GM21717 (cell line): ENCODE data around the gene GAGE12G.
"Not testable (repeated sequence)": the region's sequence is repeated elsewhere in the genome, so short reads cannot be mapped to it uniquely, and the experiment has no call there.

Experiments used
- ATAC-seq: cut with Tn5 transposase; IDR thresholded peaks from one replicate; pipeline ENCODE4 v1.9.1; 2021; ENCODE audit warnings: mild to moderate bottlenecking, moderate library complexity; ENCODE audit not compliant: unreplicated experiment

The GAGE12G gene, protein sequence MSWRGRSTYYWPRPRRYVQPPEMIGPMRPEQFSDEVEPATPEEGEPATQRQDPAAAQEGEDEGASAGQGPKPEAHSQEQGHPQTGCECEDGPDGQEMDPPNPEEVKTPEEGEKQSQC

DNA sequence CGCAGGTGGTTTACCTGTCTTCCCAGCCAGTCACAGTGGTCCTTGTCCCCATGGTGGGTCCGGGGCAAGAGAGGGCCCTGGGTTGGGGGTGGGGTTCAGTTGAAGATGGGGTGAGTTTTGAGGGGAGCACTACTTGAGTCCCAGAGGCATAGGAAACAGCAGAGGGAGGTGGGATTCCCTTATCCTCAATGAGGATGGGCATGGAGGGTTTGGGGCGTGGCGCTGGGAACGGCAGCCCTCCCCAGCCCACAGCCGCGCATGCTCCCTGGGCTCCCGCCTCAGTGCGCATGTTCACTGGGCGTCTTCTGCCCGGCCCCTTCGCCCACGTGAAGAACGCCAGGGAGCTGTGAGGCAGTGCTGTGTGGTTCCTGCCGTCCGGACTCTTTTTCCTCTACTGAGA is at the start of gene GAGE12G:
Gene GAGE12G (plus strand): TSS at position 301 of the 400 bp plus-strand sequence. CDS start 1,155 bp downstream, outside the sequence.
- ATAC-seq = not testable (repeated sequence)

DNA sequence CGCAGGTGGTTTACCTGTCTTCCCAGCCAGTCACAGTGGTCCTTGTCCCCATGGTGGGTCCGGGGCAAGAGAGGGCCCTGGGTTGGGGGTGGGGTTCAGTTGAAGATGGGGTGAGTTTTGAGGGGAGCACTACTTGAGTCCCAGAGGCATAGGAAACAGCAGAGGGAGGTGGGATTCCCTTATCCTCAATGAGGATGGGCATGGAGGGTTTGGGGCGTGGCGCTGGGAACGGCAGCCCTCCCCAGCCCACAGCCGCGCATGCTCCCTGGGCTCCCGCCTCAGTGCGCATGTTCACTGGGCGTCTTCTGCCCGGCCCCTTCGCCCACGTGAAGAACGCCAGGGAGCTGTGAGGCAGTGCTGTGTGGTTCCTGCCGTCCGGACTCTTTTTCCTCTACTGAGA is 38.3 kb upstream of the GAGE12G start, which contains the start of gene GAGE12C:
Gene GAGE12C (plus strand): TSS at position 301 of the 400 bp plus-strand sequence. CDS start 1,155 bp downstream, outside the sequence.
- ATAC-seq = not testable (repeated sequence)

DNA sequence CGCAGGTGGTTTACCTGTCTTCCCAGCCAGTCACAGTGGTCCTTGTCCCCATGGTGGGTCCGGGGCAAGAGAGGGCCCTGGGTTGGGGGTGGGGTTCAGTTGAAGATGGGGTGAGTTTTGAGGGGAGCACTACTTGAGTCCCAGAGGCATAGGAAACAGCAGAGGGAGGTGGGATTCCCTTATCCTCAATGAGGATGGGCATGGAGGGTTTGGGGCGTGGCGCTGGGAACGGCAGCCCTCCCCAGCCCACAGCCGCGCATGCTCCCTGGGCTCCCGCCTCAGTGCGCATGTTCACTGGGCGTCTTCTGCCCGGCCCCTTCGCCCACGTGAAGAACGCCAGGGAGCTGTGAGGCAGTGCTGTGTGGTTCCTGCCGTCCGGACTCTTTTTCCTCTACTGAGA is 28.8 kb upstream of the GAGE12G start, which contains the start of gene GAGE12D:
Gene GAGE12D (plus strand): TSS at position 301 of the 400 bp plus-strand sequence. CDS start 1,155 bp downstream, outside the sequence.
- not testable (repeated sequence) for ATAC-seq

DNA sequence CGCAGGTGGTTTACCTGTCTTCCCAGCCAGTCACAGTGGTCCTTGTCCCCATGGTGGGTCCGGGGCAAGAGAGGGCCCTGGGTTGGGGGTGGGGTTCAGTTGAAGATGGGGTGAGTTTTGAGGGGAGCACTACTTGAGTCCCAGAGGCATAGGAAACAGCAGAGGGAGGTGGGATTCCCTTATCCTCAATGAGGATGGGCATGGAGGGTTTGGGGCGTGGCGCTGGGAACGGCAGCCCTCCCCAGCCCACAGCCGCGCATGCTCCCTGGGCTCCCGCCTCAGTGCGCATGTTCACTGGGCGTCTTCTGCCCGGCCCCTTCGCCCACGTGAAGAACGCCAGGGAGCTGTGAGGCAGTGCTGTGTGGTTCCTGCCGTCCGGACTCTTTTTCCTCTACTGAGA is 19.2 kb upstream of the GAGE12G start, which contains the start of gene GAGE12E:
Gene GAGE12E (plus strand): TSS at position 301 of the 400 bp plus-strand sequence. CDS start 1,155 bp downstream, outside the sequence.
- ATAC-seq = not testable (repeated sequence)

DNA sequence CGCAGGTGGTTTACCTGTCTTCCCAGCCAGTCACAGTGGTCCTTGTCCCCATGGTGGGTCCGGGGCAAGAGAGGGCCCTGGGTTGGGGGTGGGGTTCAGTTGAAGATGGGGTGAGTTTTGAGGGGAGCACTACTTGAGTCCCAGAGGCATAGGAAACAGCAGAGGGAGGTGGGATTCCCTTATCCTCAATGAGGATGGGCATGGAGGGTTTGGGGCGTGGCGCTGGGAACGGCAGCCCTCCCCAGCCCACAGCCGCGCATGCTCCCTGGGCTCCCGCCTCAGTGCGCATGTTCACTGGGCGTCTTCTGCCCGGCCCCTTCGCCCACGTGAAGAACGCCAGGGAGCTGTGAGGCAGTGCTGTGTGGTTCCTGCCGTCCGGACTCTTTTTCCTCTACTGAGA is 9.7 kb upstream of the GAGE12G start, which contains the start of gene GAGE12F:
Gene GAGE12F (plus strand): TSS at position 301 of the 400 bp plus-strand sequence. CDS start 1,155 bp downstream, outside the sequence.
- not testable (repeated sequence) for ATAC-seq

DNA sequence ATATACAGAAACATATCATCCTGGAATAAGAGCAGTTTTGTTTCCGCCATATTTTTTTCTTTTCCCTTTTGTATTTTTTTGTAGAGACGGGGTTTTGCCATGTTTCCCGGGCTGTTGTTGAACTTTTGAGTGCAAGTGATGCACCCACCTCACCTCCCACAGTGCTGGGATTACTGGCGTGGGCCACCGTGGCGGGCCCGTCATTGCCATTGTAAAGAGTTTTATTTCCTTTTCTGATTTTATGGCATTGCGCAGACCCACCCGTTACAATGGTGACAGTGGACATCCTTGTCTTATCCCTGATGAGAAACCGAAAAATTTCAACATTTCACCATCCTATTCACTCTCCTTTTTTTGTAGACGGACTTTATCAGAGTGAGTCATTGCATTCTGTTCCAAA is 1.5 kb upstream of the GAGE12G start:
- not testable (repeated sequence) for ATAC-seq

DNA sequence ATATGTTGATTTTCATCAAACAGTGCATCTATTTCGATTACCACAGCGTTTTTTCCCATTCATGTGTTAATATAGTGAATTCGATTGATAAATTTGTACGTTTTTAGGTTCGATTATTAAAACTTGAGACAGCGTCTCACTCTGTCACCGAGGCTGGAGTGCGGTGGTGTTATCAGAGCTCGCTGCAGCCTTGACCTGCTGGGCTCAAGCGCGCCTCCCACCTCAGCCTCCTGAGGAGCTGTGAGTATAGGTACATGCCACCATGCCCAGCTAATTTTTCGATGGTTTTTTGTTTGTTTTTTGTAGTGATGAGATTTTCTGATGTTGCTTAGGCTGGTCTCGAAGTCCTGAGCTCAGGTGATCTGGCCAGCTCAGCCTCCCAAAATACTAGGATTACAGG is 1.0 kb upstream of the GAGE12G start:
- ATAC-seq = not testable (repeated sequence)

DNA sequence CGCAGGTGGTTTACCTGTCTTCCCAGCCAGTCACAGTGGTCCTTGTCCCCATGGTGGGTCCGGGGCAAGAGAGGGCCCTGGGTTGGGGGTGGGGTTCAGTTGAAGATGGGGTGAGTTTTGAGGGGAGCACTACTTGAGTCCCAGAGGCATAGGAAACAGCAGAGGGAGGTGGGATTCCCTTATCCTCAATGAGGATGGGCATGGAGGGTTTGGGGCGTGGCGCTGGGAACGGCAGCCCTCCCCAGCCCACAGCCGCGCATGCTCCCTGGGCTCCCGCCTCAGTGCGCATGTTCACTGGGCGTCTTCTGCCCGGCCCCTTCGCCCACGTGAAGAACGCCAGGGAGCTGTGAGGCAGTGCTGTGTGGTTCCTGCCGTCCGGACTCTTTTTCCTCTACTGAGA is 9.4 kb downstream of the GAGE12G start, which contains the start of gene GAGE12H:
Gene GAGE12H (plus strand): TSS at position 301 of the 400 bp plus-strand sequence. CDS start 1,155 bp downstream, outside the sequence.
- ATAC-seq = not testable (repeated sequence)

DNA sequence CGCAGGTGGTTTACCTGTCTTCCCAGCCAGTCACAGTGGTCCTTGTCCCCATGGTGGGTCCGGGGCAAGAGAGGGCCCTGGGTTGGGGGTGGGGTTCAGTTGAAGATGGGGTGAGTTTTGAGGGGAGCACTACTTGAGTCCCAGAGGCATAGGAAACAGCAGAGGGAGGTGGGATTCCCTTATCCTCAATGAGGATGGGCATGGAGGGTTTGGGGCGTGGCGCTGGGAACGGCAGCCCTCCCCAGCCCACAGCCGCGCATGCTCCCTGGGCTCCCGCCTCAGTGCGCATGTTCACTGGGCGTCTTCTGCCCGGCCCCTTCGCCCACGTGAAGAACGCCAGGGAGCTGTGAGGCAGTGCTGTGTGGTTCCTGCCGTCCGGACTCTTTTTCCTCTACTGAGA is 19.0 kb downstream of the GAGE12G start, which contains the start of gene GAGE2A:
Gene GAGE2A (plus strand): TSS at position 301 of the 400 bp plus-strand sequence. CDS start 1,155 bp downstream, outside the sequence.
- ATAC-seq = not testable (repeated sequence)

DNA sequence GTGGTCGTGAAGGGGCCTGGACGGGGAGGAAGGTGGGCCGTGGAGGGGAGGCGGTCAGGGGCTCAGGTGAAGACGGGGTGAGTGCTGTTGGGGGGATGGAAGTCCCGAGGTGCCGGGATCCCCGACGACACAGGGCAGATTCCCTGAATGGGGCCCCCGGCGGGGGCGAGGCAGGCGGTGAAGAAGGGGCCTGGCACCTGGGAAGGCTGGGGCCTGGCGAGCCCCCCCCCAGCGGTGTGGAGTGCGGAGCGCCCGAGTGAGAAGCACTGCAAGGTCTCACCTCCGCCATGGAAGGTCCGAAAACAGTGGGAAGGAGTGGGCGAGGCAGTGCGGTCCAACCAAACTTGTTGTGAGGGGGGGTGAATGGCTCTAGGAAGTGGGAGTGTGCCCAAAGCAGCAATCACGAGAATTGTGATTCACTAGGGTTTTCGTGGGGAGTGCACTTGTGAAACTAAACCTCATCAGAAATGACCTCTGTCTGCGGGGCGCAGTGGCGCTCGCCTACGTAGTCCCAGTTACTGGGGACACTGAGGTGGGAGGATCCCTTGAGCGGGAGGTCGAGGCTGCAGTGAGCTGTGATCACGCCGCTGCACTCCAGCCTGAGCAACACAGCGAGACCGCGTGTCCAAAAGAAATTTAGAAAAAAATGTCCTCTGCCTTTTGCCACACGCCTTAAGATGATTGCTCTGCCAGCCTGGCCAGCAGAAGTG is 19.7 kb downstream of the GAGE12G start:
- ATAC-seq = not testable (repeated sequence)

DNA sequence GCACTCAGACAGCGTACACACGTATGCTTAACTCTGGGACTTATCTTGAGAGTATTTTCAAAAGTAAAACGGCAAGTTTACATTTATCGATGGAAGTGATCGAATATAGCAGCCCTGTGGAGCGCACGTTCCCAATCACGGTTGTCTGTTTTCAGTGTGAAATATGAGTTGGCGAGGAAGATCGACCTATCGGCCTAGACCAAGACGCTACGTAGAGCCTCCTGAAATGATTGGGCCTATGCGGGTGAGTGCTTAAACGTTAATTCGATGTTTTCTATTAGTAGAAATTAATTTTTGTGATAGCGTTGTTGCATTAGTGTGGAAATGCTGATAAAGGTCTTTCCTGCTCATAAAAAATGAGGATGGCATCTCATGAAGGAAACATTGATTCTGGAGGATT is 20.3 kb downstream of the GAGE12G start:
- not testable (repeated sequence) for ATAC-seq

DNA sequence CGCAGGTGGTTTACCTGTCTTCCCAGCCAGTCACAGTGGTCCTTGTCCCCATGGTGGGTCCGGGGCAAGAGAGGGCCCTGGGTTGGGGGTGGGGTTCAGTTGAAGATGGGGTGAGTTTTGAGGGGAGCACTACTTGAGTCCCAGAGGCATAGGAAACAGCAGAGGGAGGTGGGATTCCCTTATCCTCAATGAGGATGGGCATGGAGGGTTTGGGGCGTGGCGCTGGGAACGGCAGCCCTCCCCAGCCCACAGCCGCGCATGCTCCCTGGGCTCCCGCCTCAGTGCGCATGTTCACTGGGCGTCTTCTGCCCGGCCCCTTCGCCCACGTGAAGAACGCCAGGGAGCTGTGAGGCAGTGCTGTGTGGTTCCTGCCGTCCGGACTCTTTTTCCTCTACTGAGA is 28.5 kb downstream of the GAGE12G start, which contains the start of gene GAGE1:
Gene GAGE1 (plus strand): TSS at position 301 of the 400 bp plus-strand sequence. CDS start 1,155 bp downstream, outside the sequence.
- not testable (repeated sequence) for ATAC-seq

DNA sequence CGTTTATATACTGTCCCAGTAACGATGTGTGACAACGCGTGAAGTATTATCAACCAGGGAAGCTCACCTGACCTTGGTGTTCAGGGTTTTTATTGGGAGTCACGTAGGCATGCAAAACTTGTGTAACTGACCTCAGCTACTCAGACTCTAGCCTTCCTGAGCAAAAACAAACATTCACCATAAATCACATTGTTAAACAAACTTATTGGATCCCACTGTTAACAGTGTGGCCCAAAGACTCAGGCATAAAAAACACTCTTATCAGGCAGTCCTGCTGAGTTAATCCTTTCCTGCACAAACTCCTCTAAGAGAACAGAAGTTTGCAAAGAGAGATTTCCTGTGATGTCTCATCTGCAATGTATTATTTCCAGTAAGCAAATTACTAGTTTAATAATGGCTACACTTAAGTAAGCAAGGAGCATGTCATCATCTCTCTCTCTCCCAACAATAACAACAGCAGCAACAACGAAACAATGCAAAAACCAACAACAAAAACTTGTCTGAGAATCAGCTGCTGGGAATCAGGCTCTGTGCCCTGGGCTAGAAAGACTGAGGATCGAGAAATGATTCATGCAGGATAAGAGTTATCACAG is 40.6 kb downstream of the GAGE12G start:
- ATAC-seq = no peak

DNA sequence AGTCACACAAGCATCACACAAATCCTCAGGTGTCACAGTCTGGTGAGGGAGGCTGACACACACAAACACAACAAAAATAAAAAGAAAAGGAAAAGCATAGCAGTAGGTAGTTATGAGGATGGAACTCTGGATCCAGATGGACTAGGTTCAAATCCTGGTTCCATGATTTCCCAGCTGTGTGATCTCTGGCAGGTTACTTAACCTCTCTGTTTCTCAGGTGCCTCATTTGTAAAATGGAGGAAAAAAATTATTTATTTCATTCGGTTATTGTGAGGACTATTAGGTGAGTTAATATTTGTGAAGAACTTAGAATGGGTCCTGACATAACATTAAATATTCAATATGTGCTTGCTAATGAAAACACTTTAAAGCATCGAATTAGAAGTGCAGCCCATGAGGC is 48.4 kb downstream of the GAGE12G start:
- no peak for ATAC-seq
